CD4-positive, alpha-beta T cell treated with Interleukin-4 for 1 hour (primary cell): ENCODE measurements around the gene LFNG.

Source experiments
- DNase-seq, 2 donors: peaks; one replicate each; pipeline ENCODE4 v3.0.0-alpha.2; 2020 to 2022

The LFNG gene

DNA sequence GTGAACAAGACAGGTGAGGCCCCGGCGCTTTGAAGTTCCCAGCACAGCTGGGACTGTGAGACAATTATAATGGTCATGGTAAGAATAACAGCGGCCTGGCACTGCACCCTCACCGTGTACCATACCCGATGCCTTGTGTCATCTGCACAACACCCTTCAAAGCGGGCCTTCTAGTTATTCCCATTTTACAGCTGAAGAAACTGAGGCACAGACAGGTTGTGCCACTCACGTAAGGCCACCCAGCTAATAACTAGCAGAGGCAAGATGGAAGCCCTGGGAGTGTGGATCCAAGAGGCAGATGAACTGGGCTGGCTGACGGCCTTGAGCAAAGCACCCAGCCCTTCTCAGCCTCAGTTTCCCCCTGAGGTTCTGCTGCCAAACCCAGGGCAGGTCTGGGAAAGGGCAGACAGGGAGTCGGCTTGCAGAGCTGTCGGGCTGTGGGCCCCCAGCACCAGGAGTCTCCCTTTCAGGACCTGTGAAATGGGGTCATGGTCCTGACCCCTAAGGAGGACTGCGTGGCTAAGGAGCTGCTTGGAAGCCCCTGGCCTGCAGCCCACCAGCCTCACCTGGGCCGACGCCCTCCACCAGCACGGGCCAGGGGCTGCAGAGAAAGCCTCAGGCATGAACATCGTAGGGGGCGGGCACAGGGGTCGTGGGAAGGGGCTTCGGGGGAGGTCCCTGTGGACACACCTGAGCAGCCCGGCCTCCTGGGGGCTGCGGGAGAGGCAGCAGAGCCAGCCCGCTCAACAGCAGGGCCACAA is 15.3 kb upstream of the LFNG start:
- DNase-seq = no peak

DNA sequence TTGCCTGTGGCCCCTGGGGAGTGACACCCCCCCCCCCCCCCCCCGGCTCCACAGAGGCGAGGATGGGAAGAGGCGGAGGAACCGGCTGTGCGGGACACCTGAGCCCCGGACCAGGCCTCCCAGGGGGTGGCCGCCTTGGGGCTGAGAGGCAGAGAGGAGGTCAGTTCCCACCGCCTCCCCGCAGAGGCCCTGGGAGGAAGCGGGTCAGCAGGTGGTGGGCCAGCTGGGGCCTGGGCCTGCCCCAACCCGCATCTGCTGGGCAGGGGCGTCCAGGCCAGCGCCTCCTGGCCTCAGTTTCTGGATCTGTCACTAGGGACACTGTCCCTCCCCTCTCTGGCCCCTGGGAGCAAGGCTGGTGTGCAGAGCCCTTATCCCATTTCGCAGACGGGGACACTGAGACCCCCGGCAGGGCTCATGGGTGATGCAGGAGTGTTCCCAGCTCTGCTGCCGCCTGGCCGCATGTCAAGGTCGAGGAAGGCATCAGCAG is 14.6 kb upstream of the LFNG start:
- no peak for DNase-seq

DNA sequence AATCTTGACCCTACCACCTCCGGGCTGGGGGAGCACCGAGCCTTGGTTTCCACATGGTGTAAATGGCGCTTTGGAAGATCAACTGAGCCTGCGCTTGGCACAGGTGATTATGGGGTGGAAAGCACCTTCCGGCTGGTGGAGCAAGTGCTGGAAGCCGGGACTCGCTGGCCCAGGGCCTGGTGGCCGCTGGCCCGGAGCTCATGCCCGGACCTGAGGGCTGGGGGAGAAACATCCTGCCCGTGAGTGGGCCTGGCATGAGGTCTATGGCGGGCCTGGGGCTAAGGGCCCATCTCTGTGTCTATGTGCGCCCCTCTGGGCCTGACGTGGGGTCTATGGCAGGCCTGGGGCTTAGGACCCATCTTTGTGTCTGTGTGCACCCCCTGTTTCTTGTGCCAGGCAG is 14.2 kb upstream of the LFNG start:
- no peak for DNase-seq

DNA sequence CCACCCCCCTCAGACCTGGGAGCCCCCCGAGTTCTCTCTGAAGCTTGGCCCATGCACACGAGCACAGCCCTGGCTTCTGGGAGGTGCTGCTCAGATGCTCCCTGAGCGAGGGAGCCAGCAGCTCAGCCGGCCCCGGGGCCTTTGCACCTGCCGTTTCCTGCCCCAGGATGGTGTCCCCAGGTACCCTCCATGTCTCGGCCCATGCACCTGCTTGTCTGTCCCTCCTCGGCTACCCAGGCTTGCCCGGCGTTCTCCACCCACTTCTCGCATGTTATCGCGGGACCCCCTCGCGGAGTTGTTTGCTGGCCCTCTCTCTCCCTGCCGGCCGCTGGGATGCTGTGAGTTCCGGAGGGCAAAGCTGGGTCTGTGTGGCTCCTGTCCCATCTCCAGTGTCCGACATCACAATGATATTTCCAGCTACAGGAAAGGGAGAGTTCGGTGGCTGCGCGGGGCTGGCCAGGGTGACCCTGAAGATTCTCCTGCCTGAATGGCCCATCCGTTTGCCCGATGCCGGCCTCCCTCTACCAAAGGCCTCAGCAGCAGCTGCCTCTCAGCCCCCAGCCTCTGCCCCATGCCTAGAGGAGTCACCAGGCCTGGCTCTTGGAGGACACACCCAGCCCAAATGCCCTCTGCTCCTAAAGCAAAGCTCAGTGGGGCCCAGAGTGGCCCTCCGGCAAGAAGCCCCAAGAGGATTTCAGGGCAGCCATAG is 12.2 kb upstream of the LFNG start:
- no peak for DNase-seq

DNA sequence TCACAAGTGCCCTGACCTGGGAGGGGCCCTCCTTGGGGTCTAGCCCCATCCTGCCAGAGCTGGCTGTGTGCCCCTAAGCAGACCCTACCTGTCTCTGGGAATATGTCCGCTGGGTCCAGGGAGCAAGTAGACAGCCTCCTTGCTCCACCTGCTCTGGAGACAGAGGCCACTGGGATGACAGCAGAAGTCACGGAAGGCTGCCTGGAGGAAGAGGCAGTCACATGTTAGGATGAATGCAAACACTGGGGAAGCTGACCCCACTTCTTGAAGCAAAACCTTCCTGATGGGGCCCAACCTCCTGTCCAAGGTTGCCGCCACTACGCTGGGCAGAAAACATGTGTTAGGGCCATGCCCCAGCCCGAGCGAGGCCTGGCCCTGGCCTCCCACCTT is 11.7 kb upstream of the LFNG start:
- no peak for DNase-seq

DNA sequence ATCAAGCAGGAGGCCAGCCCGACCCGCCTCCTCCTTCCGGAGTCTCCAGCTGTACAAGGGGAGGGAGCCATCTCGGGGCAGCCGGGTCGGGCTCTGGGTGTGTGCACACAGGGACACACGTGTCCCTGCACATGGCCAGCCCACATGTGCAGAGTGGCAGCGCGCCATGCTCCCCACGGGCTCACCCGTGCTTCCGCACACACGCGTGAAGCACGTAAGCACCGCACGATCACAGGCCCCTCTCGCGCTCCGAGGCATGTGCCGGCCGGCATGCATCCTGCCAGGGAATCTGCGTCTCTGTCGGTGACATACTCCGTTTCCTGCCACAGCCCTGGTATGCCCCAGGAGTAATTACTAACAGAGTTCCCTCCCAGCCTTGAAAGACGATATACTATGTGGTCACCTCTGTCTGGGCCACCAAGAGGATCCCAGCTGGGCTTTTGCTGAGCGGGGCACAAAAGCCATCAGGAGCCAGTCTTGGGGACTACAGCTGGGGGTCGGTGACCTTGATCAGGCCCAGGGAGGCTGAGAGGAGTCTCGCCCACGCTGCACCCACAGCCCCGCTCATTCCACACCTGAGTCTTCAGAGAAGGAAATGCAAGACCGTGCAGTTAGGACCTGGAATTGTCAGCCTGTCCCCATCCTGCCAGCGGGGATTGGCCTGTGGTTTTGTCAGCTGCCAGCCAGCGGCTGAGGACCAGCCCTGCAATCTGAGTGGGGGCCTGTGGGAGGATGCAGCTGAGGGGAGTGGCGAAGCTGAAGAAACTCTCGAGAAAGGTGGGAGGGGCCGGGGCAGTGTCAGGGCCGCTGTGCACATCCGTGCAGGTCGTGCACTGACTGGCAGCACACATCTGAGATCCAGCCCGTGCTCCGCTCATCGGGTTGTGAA is 11.0 kb upstream of the LFNG start:
- DNase-seq = peak; percentile 83 to 84

DNA sequence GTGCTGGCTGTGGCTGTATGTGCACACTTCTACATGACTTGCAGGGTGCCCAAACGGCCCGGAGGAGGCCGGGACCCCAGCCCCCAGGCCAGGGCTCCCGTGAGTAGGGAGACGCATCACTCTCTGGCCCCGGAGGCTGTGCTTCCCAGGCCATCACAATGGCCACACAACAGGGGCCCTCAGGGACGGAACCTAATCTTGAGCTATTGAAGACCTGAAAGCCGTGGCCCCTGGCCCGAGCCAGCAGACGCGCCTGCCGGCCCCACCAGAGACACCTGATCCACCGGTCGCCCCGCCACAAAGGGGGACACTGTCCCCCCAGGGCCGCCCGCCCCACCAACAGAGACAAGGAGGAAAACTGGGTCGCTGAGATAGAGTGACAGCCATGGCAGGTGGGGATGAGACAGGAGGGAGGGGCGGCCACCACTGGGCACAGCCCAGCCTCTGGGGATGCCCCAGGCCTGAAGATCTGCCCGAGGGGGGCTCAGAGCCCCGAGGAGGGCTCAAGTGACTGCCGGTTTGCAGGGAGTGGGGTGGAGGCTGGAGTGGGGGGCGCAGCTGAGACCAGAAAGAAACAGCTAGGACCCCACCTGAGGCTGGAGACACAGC is 10.2 kb upstream of the LFNG start:
- no peak for DNase-seq

DNA sequence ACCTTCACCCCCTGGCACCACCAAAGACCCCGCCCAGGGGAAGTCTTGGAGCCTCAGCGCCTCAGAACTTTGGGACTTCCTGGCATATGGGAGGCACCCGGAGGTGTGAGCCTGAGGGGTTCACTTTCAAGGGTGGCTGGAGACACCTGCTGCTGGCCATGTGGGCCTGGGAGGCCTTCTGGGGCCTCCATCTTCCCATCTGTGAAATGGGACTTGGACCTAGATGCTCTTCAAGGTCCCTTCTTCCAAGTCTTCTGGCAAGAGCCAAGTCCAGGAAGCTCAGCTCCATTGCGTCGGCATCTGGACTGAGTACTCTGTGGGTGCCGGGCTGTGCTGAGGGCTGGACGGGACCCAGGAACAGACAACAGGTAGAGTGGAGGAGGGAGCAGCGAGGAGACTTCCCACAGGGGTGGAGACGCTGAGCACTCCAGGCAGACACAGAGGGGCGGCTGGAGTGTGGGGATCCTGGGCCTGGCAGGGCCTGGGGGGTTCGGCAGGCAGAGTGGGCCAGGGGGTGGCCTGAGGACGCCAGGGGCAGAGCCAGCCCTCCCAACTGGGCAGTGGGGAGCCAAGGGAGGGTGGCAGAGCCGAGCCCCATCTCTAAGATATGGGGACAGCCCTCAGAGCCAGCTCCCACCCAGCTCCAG is 9.3 kb upstream of the LFNG start:
- DNase-seq = no peak

DNA sequence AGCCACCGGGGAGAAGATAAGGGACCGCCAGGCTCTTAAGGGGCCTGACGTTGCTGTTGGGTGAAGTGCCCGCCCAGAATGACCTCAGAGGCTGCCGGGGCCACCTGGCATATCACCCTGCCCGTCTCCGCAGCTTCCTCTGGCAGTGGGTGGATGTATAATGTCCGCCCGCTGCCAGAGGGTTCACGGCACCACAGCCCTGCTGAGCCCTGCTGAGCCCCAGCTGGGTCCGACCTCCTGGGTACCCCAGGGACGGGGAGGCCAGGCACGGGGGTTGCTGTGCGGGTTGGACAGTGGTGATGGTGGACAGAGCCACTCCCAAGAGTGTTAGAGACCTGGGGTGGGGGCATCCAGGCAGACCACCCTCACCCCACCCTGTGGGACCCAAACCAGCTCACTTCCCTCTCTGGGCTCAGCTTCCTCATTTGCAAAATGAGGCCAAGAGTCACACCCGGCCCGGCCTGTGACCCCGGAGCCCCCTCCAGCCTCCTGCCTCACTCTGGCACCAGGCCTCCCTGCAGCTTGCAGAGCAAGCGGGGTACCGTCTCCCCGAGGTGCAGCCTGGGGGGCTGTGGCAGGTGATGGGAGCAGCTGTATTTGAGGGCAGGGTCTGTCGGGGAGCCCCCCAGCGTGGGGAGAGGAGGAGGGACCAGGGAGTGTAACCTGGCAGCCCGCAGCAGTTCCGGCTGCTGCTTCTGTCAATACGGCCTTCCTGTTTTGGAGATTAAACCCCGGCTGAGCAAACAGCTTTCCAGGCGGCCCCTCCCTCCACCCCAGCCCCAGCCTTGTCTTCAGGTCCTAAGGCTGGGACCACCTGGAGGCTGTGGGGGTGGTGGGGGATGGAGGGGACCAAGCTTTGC is 8.4 kb upstream of the LFNG start:
- DNase-seq = peak; percentile 64 to 85

DNA sequence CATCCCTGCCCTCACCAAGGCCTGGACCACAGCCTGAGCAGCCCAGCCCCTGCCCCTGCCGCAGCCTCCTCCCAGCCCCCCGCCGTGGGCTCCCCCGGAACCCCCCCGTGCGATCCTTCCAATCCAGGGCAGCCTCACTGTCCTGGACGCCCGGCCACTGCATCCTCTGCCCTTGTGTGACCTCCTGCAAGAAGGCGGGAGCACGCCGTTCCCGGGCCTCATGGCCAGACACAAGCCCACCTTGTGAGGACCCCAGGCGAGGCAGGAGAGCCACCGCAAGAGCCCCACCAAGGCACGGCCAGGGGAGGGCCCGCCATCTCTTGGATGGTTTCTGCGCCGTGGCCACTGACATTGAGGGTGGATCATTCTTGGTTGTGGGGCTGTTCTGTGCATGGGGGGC is 7.8 kb upstream of the LFNG start:
- DNase-seq = no peak

DNA sequence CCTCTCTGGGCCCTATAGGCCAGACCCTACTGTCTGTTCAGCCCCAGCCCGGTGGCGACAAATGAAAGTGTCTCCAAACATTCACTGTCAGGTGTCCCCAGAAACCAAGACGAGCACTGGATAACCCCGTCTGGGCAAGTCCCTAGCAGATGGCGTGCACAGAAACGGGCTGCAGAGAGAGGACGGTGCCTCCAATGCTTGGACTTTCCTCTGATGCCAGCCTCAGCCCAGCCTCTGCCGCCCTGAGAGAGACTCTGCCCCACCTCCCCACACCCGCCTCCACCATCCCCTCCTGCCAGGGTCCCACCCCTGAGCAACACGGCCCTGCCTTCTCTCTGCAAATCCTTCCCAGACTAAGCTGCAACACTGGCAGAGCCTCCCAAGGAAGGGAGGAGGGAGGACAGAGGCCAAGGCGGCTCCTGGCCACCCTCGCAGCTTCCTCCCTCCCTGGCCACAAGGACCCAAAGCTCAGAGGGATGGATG is 7.4 kb upstream of the LFNG start:
- peak; percentile 37 to 56 for DNase-seq

DNA sequence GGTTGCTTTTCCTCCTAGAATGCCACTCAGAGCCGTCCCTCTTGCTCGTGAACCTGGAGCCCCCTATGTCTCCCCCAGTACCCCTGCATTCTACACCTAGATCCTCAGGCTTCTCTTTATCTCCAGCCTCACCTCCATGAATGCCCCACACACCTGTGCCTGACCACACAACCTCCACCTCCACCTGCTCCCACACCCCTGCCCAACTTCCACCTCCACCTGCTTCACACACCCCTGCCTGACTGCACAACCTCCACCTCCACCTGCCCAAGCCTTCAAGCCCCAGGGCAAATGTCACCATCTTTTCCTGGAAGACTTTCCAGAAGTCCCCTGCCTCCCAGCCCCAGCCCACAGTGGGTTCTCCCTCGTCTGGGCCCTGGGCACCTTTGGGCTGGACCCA is 6.9 kb upstream of the LFNG start:
- no peak for DNase-seq

DNA sequence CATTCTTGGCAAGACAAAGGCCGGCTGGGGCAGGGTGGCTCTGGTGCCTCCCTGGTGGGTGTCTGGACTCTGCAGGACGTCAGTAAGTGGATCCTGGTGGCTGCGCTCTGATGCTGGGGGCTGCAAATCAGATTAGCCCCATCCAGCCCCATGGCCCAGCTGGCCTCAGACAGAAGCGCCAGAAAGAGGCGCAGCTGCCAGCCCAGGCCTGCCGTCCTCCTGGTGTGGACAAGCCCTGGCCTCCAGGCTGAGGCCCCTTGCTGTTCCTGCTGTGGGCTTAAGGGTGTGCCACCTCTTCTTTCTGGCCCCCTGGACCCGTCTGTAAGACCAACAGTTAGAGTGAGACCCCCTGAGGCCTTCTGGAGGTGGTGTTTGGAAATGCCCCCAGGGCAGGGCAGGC is 5.9 kb upstream of the LFNG start:
- DNase-seq = no peak

DNA sequence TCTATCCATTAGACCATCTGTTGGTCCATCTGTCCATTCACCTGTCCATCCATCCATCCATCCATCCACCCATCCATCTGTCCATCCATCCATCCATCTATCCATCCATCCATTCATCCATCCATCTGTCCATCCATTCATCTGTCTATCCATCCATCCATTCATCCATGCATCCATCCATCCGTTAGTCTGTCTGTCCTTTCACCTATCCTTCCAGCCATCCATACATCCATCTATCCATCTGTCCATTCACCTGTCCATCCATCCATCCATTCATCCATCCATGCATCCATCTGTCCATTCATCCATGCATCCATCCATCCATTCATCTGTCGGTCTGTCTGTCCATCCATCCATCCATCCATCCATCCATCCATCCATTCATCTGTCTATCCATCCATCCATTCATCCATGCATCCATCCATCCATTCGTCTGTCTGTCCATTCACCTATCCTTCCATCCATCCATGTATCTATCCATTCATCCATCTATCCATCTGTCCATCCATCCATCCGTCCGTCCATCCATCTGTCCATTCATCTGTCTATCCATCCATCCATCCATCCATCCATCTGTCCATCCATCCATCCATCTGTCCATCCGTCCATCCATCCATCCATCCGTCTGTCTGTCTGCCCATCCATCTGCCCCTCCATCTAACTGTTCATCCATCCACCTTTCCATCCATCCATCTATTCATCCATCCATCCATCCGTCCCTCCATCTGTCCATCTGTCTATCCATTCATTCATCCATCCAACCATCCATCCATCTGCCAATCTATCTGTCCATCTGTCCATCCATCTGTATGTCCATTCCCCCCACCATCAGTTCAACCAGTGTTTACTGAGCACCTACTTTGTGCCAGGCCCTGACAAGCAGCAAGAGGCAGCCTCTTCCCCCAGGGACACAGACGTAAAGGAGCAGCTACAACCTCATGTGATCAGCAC is 4.8 kb upstream of the LFNG start:
- no peak for DNase-seq

DNA sequence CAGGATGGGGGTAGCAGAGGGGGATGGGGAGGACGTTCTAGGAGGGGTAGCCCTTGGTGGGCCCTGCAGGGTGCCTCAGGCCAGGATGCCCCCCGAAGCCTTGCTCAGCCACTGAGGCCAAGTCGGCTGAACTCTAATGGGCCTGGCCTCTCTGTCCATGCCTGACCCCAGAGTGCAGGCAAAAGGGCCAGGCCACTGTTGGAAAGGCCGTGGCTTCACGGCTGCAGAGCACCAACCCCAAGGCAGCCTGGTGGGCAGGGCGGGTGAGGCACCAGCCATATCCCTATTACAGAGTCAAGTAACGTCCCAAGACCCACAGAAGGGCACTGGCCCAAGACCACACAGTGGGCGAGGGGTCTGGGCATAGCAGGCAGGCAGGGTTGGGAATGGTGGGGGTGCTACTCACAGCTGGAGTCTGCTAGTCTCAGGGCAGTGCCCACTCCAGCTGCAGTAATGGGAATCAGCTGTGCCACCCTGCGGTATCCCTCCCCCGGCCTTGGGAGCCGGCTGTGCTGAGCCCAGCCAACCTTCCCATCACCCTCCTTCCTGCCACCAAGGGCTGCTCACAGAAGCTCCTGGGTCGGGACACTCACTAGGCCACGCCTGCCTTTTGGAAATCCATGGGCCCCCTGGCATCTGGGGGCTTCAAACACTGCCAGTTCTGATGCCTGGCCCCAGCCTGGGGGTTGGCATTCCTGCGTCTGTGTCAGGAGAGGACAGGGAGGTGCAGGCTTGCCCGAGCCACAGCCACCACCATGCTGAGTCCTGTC is 4.0 kb upstream of the LFNG start:
- no peak for DNase-seq

DNA sequence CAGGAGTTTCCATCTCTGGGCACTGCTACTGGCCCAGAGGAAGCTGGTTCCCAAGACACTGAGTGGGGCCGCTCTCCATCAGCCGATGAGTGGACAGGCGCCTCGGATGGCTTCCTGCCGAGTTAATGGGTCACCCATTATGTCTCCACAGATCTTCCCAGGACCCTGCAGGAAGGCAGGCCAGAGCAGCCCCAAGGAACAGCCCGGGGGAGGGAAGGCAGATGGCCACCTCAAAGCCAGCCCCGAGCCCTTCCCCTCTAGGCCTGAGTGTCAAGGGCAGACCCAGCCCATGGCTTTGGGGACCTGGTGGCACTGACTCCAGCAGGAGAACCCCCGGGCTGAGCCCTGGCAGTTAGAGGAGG is 3.4 kb upstream of the LFNG start:
- no peak for DNase-seq

DNA sequence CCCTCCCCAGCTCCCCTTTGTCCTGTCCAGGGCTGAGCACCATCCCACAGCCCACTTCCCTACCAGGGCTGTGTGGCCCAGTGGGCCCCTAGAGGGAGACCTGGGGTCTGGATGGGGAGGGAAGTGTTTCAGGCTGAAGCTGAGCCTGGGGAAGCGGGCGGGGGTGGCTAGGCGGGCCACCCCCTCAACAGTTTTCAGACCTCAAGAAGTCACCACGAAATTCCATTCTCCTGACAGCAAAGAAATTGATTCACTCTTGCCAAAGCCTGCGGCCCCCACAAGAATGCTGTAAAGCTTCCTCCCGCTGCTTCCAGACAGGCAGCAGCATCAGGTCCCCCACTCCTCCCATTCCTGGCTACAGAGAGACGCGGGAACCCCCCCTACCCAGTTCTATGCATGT is 2.5 kb upstream of the LFNG start:
- no peak for DNase-seq

DNA sequence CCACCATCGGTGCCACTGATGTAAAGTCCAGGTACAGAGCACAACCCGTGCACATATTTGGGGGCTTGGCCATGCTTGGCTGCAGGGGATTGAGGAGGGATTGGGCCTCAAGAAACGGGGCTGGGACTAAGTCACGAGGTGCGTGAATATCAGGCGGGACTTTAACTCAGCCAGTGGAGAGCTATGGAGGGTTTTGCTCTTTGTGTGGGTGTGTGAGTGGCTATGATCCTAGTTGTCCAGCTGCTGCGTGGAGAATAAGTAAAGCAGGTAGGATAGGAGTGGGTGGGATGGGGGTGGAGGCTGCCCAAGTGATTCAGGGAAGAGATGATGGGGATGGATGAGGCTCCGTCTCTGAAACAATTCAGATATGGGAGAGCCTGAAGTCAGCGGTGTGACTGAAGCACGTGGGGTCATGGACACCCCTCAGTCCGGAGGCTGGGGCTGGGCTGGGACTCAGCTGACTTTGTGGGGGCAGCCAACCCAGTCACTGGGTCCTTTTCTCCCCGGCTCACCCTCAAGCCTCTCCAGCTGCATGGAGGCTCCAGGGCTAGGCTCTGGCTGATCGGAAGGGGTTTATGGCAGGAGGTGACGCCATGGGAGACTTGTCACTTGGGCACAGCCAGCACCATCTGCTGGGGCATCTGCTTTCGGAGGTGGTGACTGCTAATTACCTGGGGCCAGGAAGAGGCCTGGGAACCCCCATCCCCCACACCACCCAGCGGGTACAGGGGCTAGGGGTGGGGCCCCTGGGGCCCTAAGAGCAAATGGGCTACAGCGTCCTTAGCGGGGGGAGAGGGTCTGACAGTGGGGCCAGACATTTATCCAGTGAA is 1.7 kb upstream of the LFNG start:
- DNase-seq = no peak

DNA sequence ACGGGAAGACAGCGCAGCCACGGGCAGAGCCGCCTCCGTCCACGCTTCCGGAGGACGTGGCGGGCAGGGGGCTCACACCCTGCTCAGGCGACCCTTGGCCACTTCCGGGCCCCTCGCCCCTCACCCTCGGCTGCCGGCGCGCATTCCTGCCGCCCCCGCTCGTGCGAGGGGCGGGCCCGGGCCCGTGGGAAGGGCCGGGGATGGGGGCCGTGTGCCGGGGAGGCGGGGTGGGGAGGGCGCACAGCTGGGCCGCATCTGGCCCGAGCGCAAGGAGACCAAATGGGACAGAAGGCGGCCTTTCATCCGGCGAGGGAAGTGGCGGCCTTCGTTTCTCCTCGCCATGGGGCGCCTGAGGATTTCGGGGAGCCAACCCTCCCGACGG is 846 bp upstream of the LFNG start:
- DNase-seq = no peak
